HCT116 (cell line): ENCODE results near the gene SDK2.

Experiments used
- CEBPB ChIP-seq: IDR thresholded peaks from 2 replicates; pipeline ENCODE4 v1.6.1; 2012; ENCODE audit warnings: low read depth
- CTCF ChIP-seq, 3 experiments: fragments of 200-600 bp in 1 of 3; sonication (generic) in 1 of 3; IDR thresholded peaks in 2 of 3; conservative IDR thresholded peaks in 1 of 3; 2 replicates each; pipeline ENCODE4 v1.5.1; 2012 to 2017; ENCODE audit warnings: low read depth in 2 of 3, low read length in 2 of 3, antibody characterized with exemption in 1 of 3, borderline replicate concordance in 1 of 3, control low read depth in 1 of 3, mild to moderate bottlenecking in 1 of 3, mixed read lengths in 1 of 3, mixed run types in 1 of 3, moderate library complexity in 1 of 3; ENCODE audit not compliant: insufficient read depth in 1 of 3
- EZH2 ChIP-seq: fragments of 200-600 bp; sonication (generic); IDR thresholded peaks from 2 replicates; pipeline ENCODE4 v1.6.1; 2017; ENCODE audit warnings: antibody characterized with exemption, mixed run types
- POLR2A ChIP-seq: IDR thresholded peaks from 2 replicates; pipeline ENCODE4 v1.7.0; 2011; ENCODE audit warnings: borderline replicate concordance; ENCODE audit not compliant: insufficient read depth, insufficient read length; ENCODE audit errors: extremely low read depth
- POLR2AphosphoS5 ChIP-seq: IDR thresholded peaks from 2 replicates; pipeline ENCODE4 v1.6.1; 2011; ENCODE audit warnings: mild to moderate bottlenecking, low read depth, low read length, moderate library complexity
- SIN3A ChIP-seq: IDR thresholded peaks from 2 replicates; pipeline ENCODE4 v1.6.1; 2012; ENCODE audit warnings: low read depth
- ZBTB33 ChIP-seq: IDR thresholded peaks from 2 replicates; pipeline ENCODE4 v1.6.1; 2011; ENCODE audit warnings: mild to moderate bottlenecking, low read length, moderate library complexity; ENCODE audit not compliant: insufficient replicate concordance; ENCODE audit errors: extremely low read depth
- ZNF274 ChIP-seq: fragments of 200-500 bp; sonication (Bioruptor generic); IDR thresholded peaks from 2 replicates; pipeline ENCODE4 v1.6.1; 2014; ENCODE audit warnings: mild to moderate bottlenecking, low read depth, low read length, inconsistent platforms

- TF ChIP-seq POLR2A (no peak), CTCF (IDR thresholded peaks at IDR 0.05 in 2 of 3, conservative IDR thresholded peaks at IDR 0.05 in 1 of 3; ENCODE audit: borderline replicate concordance in 1 of 3, insufficient read depth in 1 of 3, low read depth in 2 of 3, low read length in 2 of 3) (no peak), ZBTB33 (no peak), ZNF274 (no peak), POLR2AphosphoS5 (no peak), EZH2 (no peak), CEBPB (no peak), SIN3A (no peak)
Observed at GRCh38 chr17:73571511-73572130, 72.6 kb downstream of the SDK2 start.
